ENCODE results near the gene AAK1. TPM values are rescaled to one million over a fixed set of nuclear protein-coding genes. Genes with fewer than 3 reads are reported as not detected.

AAK1 gene
- polyA plus RNA-seq, 1 experiment = 31.1 TPM

DNA sequence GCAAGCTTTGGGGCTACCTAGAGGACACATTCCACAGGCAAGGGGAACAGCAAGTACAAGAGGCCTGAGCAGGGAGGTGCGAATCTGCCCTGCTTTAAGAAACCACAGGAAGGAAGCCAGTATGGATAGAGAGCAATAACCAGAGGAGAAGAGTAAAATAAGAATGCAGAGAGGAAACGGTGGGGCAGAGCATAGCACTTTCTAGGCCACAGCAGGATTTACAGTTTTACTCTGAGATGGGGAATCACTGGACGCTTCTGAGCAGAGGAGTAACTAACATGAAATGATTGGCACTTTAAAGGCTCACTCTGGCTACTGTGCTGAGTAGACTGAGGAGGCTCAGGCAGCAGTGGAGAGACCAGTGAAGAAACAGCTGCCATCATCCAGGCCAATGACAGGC lies 23.8 kb downstream of the AAK1 start:
- no peak for DNase-seq (ENCODE audit: low read depth, low spot score)
- no peaks in the 10 kb centered on the region for H3K27me3 ChIP-seq (ENCODE audit: control insufficient read depth, insufficient read depth, low read length)
- POLR2A ChIA-PET = no interaction called here
- TF ChIP-seq, protein P1, sequence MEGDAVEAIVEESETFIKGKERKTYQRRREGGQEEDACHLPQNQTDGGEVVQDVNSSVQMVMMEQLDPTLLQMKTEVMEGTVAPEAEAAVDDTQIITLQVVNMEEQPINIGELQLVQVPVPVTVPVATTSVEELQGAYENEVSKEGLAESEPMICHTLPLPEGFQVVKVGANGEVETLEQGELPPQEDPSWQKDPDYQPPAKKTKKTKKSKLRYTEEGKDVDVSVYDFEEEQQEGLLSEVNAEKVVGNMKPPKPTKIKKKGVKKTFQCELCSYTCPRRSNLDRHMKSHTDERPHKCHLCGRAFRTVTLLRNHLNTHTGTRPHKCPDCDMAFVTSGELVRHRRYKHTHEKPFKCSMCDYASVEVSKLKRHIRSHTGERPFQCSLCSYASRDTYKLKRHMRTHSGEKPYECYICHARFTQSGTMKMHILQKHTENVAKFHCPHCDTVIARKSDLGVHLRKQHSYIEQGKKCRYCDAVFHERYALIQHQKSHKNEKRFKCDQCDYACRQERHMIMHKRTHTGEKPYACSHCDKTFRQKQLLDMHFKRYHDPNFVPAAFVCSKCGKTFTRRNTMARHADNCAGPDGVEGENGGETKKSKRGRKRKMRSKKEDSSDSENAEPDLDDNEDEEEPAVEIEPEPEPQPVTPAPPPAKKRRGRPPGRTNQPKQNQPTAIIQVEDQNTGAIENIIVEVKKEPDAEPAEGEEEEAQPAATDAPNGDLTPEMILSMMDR (IDR thresholded peaks at IDR 0.05; ENCODE audit: low read depth, low read length) = no peak
- no peaks in the 10 kb centered on the region; the same call in 1 of the 2 replicates for H3K9me3 ChIP-seq (ENCODE audit: control insufficient read depth, insufficient read depth, low read length)
- H3K4me3 ChIP-seq (ENCODE audit: low read depth, low read length) = no peak overlapping the region
- CTCF ChIA-PET = no interaction called here
- no peak overlapping the region for H3K27ac ChIP-seq (ENCODE audit: low read depth, low read length)

DNA sequence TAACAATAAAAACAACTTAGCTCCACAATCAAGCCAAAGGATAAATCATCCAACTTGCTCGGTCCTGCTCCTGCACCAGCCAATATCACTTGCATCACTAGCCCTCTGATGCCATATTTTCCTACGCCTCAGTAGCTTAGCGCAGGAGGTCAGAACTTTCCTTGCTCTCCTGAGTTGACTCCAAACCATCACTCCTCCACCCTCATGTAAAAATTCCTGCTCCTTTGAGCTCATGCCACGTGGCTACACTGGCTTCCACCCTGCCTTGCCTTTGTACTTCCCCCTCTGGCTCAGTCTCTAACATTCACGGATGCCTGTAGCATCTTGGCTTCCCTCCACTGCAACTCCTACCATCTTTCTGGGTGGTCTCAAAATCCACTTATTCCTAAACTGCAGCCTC lies 25.2 kb downstream of the AAK1 start:
- Histone ChIP-seq H3K4me3 (ENCODE audit: low read depth, low read length) (no peak overlapping the region), H3K27me3 (ENCODE audit: control insufficient read depth, insufficient read depth, low read length) (no peaks in the 10 kb centered on the region), H3K27ac (ENCODE audit: low read depth, low read length) (no peak overlapping the region), H3K9me3 (ENCODE audit: control insufficient read depth, insufficient read depth, low read length) (no peaks in the 10 kb centered on the region; the same call in 1 of the 2 replicates)
- DNase-seq (ENCODE audit: low read depth, low spot score) = no peak
- CTCF ChIA-PET = no interaction called here
- TF ChIP-seq, protein P1 (IDR thresholded peaks at IDR 0.05; ENCODE audit: low read depth, low read length) = no peak
- POLR2A ChIA-PET = no interaction called here

DNA sequence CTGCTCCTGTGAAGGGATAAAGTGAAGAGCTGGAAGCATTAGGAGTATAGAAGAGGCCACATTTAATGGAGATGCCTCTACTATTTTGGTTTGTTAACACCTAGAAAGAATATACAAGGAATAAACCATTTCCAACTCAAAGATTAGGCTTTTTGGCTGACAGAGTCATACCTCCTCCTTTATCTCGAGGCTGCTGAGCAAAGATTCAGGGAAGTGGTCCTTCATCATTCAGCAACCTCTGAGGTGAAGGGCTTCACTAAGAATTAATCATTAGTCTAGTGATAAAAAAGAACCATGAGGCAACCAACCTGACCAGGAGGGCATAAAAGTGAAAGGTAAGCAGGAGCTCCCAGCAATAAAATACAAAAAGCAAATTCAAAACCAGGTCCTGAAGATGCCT lies 25.8 kb downstream of the AAK1 start:
- CTCF ChIA-PET = no interaction called here
- no peak overlapping the region for H3K27ac ChIP-seq (ENCODE audit: low read depth, low read length)
- H3K4me3 ChIP-seq (ENCODE audit: low read depth, low read length) = no peak overlapping the region
- TF ChIP-seq, protein P1 (IDR thresholded peaks at IDR 0.05; ENCODE audit: low read depth, low read length) = no peak
- POLR2A ChIA-PET = no interaction called here
- no peak for DNase-seq (ENCODE audit: low read depth, low spot score)
- no peaks in the 10 kb centered on the region for H3K27me3 ChIP-seq (ENCODE audit: control insufficient read depth, insufficient read depth, low read length)
- H3K9me3 ChIP-seq (ENCODE audit: control insufficient read depth, insufficient read depth, low read length) = no peaks in the 10 kb centered on the region; the same call in 1 of the 2 replicates

DNA sequence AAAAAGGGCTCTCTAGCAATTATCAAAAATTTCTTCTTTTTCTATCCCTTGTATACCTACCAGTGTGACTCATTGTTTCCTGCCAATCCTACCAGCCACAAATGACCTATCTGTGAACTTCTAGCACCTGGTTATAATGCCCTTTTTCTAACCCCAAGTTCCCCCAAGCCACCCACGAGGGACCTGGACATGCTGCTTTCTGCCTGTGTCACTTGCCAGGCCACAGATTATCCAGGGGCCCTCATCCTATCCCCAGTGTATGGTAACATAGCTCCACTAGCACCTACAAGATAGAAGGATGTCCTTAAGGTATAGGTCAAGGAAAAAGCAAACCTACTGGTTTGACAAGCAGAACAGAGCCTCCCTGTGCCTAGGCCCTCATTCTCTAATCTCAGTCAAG lies 26.8 kb downstream of the AAK1 start:
- ChIA-PET POLR2A (no interaction called here), CTCF (no interaction called here)
- no peak overlapping the region for H3K27ac ChIP-seq (ENCODE audit: low read depth, low read length)
- no peak for DNase-seq (ENCODE audit: low read depth, low spot score)
- no peaks in the 10 kb centered on the region; the same call in 1 of the 2 replicates for H3K9me3 ChIP-seq (ENCODE audit: control insufficient read depth, insufficient read depth, low read length)
- TF ChIP-seq, protein P1 (IDR thresholded peaks at IDR 0.05; ENCODE audit: low read depth, low read length) = no peak
- no peaks in the 10 kb centered on the region for H3K27me3 ChIP-seq (ENCODE audit: control insufficient read depth, insufficient read depth, low read length)
- no peak overlapping the region for H3K4me3 ChIP-seq (ENCODE audit: low read depth, low read length)

DNA sequence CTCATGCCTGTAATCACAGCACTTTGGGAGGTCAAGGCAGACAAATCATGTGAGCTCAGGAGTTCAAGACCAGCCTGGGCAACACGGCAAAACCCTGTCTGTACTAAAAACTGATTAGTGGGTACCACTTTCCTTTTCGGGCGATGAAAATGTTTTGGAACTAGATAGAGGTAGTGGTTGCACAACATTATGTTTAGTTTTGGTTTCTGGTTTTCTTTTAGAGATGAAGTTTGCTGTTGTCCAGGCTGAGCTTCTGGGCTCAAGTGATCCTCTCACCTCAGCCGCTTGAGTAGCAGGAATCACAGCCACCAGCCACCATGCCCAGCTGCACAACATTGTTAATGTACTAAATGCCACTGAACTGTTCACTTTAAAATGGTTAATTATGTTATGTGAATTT lies 27.6 kb downstream of the AAK1 start:
- no peaks in the 10 kb centered on the region for H3K9me3 ChIP-seq (ENCODE audit: control insufficient read depth, insufficient read depth, low read length)
- no peaks in the 10 kb centered on the region for H3K27me3 ChIP-seq (ENCODE audit: control insufficient read depth, insufficient read depth, low read length)
- TF ChIP-seq, protein P1 (IDR thresholded peaks at IDR 0.05; ENCODE audit: low read depth, low read length) = no peak
- no peak for DNase-seq (ENCODE audit: low read depth, low spot score)
- H3K4me3 ChIP-seq (ENCODE audit: low read depth, low read length) = no peak overlapping the region
- H3K27ac ChIP-seq (ENCODE audit: low read depth, low read length) = no peak overlapping the region
- ChIA-PET CTCF (no interaction called here), POLR2A (no interaction called here)
